Measurements from ENCODE around the gene HECTD1.
"Not testable (repeated sequence)": the region's sequence is repeated elsewhere in the genome, so short reads cannot be mapped to it uniquely, and the experiment has no call there.

Gene HECTD1

GRCh38 chr14:31224808-31225207, 17.2 kb upstream of the HECTD1 start:
- DNase-seq: no peak

GRCh38 chr14:31223331-31223730, 15.7 kb upstream of the HECTD1 start:
- DNase-seq: no peak

GRCh38 chr14:31222834-31223233, 15.2 kb upstream of the HECTD1 start:
- DNase-seq: no peak

GRCh38 chr14:31221266-31221665, 13.7 kb upstream of the HECTD1 start:
- DNase-seq: no peak

GRCh38 chr14:31219169-31219568, 11.6 kb upstream of the HECTD1 start:
- DNase-seq: no peak

GRCh38 chr14:31216359-31216758, 8.8 kb upstream of the HECTD1 start:
- DNase-seq: no peak

GRCh38 chr14:31212893-31213292, 5.3 kb upstream of the HECTD1 start:
- DNase-seq: no peak

- DNase-seq: no peak
Measured at GRCh38 chr14:31209605-31210004, 2.0 kb upstream of the HECTD1 start.

- DNase-seq: no peak
Measured at GRCh38 chr14:31208546-31209424, 1.2 kb upstream of the HECTD1 start.

- no peak for DNase-seq
Measured at GRCh38 chr14:31207287-31207754, 272 bp downstream of the HECTD1 start.

GRCh38 chr14:31206536-31207286, 882 bp downstream of the HECTD1 start:
- DNase-seq: no peak

- no peak for DNase-seq
Measured at GRCh38 chr14:31205681-31206535, 1.7 kb downstream of the HECTD1 start.

GRCh38 chr14:31204593-31205534, 2.7 kb downstream of the HECTD1 start:
- no peak for DNase-seq

GRCh38 chr14:31203899-31204592, 3.5 kb downstream of the HECTD1 start:
- not testable (repeated sequence) for DNase-seq

- DNase-seq: no peak
Measured at GRCh38 chr14:31203414-31203742, 4.2 kb downstream of the HECTD1 start.

- DNase-seq: no peak
Measured at GRCh38 chr14:31201111-31201510, 6.5 kb downstream of the HECTD1 start.

- DNase-seq: no peak
Measured at GRCh38 chr14:31200702-31200990, 6.9 kb downstream of the HECTD1 start.

- DNase-seq: no peak
Measured at GRCh38 chr14:31197671-31198070, 9.9 kb downstream of the HECTD1 start.

GRCh38 chr14:31196839-31197492, 10.6 kb downstream of the HECTD1 start:
- DNase-seq: no peak

- DNase-seq: no peak
Measured at GRCh38 chr14:31194661-31195060, 12.9 kb downstream of the HECTD1 start.

- DNase-seq: no peak
Measured at GRCh38 chr14:31194095-31194494, 13.5 kb downstream of the HECTD1 start.
